DOHH2 (cell line): ENCODE data around the gene BBS9.
"Not testable (repeated sequence)": the region's sequence is repeated elsewhere in the genome, so short reads cannot be mapped to it uniquely, and the experiment has no call there.

Experiments
- H3F3A ChIP-seq: fragments of 200-600 bp; sonication (generic), shearing (Covaris generic); 2 replicates; pipeline ENCODE4 v1.6.0; 2016; ENCODE audit warnings: antibody characterized with exemption, mild to moderate bottlenecking; ENCODE audit not compliant: control insufficient read depth, insufficient read depth
- H3K27ac ChIP-seq: fragments of 200-600 bp; sonication (generic); 2 replicates; pipeline ENCODE4 v1.5.1; 2014; ENCODE audit warnings: low read depth, mild to moderate bottlenecking, low read length, moderate library complexity
- H3K27me3 ChIP-seq: fragments of 200-600 bp; sonication (generic); 2 replicates; pipeline ENCODE4 v1.6.1; 2014; ENCODE audit warnings: mild to moderate bottlenecking, low read length, mixed read lengths; ENCODE audit not compliant: control insufficient read depth
- H3K36me3 ChIP-seq: fragments of 200-600 bp; sonication (generic); 2 replicates; pipeline ENCODE4 v1.6.1; 2014; ENCODE audit warnings: mild to moderate bottlenecking, low read length, moderate library complexity, mixed read lengths; ENCODE audit not compliant: control insufficient read depth
- H3K4me1 ChIP-seq: fragments of 200-600 bp; sonication (generic); 2 replicates; pipeline ENCODE4 v1.6.1; 2014; ENCODE audit warnings: mild to moderate bottlenecking, low read length, mixed read lengths; ENCODE audit not compliant: control insufficient read depth
- H3K4me2 ChIP-seq: fragments of 200-600 bp; sonication (generic); 2 replicates; pipeline ENCODE4 v1.6.0; 2014; ENCODE audit warnings: mild to moderate bottlenecking, low read length, moderate library complexity
- H3K4me3 ChIP-seq: fragments of 200-600 bp; sonication (generic); 2 replicates; pipeline ENCODE4 v1.5.1; 2014; ENCODE audit warnings: mild to moderate bottlenecking, low read length, mixed read lengths
- H3K79me2 ChIP-seq: fragments of 200-600 bp; sonication (generic); 2 replicates; pipeline ENCODE4 v1.6.1; 2014; ENCODE audit warnings: mild to moderate bottlenecking, low read length, mixed read lengths; ENCODE audit not compliant: control insufficient read depth
- H3K9me2 ChIP-seq: fragments of 200-600 bp; sonication (generic); replicated peaks from 2 replicates; pipeline ENCODE4 v1.6.1; 2014; ENCODE audit warnings: mild to moderate bottlenecking, low read length, mixed read lengths; ENCODE audit not compliant: control insufficient read depth
- H3K9me3 ChIP-seq: fragments of 200-600 bp; sonication (generic); 2 replicates; pipeline ENCODE4 v1.6.1; 2014; ENCODE audit warnings: antibody characterized with exemption, low read length, mixed read lengths; ENCODE audit not compliant: control insufficient read depth, insufficient read depth
- H4K20me1 ChIP-seq: fragments of 200-600 bp; sonication (generic); 2 replicates; pipeline ENCODE4 v1.6.0; 2014; ENCODE audit warnings: low read depth, mild to moderate bottlenecking, antibody characterized with exemption, low read length, moderate library complexity; ENCODE audit not compliant: control insufficient read depth, insufficient read depth
- EZH2phosphoT487 ChIP-seq: fragments of 200-600 bp; sonication (generic); IDR thresholded peaks from 2 replicates; pipeline ENCODE4 v1.6.1; 2017; ENCODE audit warnings: borderline replicate concordance, mild to moderate bottlenecking, antibody characterized with exemption, low read length, moderate library complexity, mixed read lengths
- TF ChIP-seq, protein P1 (sequence below): fragments of 200-600 bp; sonication (generic); IDR thresholded peaks from one replicate; pipeline ENCODE4 v1.5.1; 2014; ENCODE audit warnings: antibody characterized with exemption, mild to moderate bottlenecking, low read depth, low read length; ENCODE audit not compliant: poor library complexity, severe bottlenecking

Gene BBS9

DNA sequence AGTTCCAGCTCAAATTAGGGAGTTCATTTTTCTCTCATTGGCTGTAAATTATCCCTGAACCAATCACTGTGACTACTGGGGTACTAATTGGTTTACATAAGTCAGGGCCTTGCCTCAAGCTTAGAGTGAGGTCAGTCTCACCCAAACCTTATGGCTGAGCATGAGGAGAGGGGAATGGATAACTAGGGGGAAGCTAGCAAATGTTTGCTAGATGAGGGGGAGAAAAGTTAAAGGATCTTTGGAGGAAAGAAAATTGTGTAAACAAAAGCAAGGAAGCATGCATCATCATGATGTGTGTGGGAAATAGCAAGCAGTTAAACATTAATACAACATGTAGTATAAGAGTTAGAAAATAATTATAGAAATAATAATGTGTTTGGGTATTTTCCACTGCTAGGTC lies 121.9 kb downstream of the BBS9 start:
- Histone ChIP-seq H3K4me3 (no peak overlapping the region), H3K4me2 (no peak overlapping the region), H3F3A (no peaks in the 10 kb centered on the region), H3K79me2 (no peaks in the 10 kb centered on the region), H3K9me2 (no peaks in the 10 kb centered on the region), H3K36me3 (no peaks in the 10 kb centered on the region), H3K9me3 (no peaks in the 10 kb centered on the region), H3K27ac (no peak overlapping the region), H3K27me3 (no peaks in the 10 kb centered on the region), H3K4me1 (no peaks in the 10 kb centered on the region), H4K20me1 (no peaks in the 10 kb centered on the region)
- TF ChIP-seq, protein P1, sequence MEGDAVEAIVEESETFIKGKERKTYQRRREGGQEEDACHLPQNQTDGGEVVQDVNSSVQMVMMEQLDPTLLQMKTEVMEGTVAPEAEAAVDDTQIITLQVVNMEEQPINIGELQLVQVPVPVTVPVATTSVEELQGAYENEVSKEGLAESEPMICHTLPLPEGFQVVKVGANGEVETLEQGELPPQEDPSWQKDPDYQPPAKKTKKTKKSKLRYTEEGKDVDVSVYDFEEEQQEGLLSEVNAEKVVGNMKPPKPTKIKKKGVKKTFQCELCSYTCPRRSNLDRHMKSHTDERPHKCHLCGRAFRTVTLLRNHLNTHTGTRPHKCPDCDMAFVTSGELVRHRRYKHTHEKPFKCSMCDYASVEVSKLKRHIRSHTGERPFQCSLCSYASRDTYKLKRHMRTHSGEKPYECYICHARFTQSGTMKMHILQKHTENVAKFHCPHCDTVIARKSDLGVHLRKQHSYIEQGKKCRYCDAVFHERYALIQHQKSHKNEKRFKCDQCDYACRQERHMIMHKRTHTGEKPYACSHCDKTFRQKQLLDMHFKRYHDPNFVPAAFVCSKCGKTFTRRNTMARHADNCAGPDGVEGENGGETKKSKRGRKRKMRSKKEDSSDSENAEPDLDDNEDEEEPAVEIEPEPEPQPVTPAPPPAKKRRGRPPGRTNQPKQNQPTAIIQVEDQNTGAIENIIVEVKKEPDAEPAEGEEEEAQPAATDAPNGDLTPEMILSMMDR = no peak
- no peak for TF ChIP-seq EZH2phosphoT487

DNA sequence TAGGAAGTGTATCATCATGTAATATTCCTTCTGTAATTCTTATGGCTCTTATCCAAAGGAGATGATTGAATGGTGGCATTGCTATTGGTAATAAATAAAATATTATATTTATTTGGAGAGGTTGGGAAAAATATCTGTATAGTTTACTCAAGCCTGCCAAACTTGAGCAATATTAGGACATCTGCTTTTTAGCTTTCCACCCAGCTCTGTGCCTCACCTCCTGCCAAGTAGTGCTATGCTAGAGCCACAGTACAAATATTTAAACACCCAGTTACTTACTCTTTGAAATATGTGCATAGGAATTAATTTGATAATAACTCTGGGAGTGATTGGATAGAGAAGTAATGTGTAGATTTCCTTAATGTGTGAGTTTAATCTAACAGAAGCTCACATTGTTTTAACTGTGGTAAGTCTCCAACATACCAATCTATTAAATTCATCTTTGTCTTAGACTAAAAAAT lies 129.2 kb downstream of the BBS9 start:
- Histone ChIP-seq H3K27ac (no peak overlapping the region), H3K79me2 (no peaks in the 10 kb centered on the region), H3K4me3 (no peak overlapping the region), H3K36me3 (no peaks in the 10 kb centered on the region), H3K4me1 (no peaks in the 10 kb centered on the region), H3K27me3 (no peaks in the 10 kb centered on the region), H4K20me1 (no peaks in the 10 kb centered on the region), H3K9me3 (no peaks in the 10 kb centered on the region), H3K4me2 (no peak overlapping the region), H3K9me2 (no peaks in the 10 kb centered on the region), H3F3A (no peaks in the 10 kb centered on the region)
- no peak for TF ChIP-seq EZH2phosphoT487
- TF ChIP-seq, protein P1 = no peak

DNA sequence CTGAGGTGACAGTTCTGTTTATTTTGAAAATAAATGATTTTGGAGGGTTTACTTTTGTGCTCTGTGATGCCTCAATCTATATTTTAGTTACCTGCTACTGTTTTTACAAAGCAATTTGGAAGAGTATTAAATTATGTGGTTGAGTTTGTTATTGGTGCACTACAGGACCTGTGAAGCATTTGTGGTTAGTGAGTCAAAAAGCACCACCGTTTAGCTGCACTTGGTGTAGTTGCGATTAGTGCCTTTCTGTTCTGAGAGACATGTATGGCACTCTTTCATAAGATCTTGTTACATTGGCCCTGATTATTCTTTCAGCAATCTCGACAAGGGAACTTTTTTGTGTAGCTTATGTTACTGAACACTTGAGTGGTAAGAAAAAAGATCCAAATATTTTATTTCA lies 132.2 kb downstream of the BBS9 start:
- Histone ChIP-seq H3F3A (no peaks in the 10 kb centered on the region), H3K9me2 (no peaks in the 10 kb centered on the region), H3K9me3 (no peaks in the 10 kb centered on the region), H3K27me3 (no peaks in the 10 kb centered on the region), H4K20me1 (no peaks in the 10 kb centered on the region), H3K4me2 (no peak overlapping the region), H3K79me2 (no peaks in the 10 kb centered on the region), H3K4me1 (no peaks in the 10 kb centered on the region), H3K4me3 (no peak overlapping the region), H3K36me3 (no peaks in the 10 kb centered on the region), H3K27ac (no peak overlapping the region)
- no peak for TF ChIP-seq EZH2phosphoT487
- TF ChIP-seq, protein P1 = no peak

DNA sequence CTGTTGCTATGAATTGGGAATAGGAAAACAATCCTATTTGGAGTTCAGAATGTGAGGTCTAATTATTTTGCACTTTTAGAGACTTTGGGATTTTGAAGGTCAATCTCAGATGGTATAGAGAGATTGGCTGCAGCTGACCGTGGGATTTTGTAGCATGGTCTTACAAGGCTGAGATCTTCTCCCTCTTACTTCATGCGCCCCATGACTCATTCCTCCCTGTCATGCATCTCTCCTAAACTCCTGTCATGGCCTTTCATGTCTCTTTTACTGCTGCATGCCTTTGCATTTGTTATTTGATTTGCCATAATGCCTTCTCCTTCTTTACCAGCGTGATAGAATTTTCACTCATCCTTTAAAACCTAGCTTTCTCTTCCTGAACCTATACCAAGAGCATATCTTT lies 133.1 kb downstream of the BBS9 start:
- Histone ChIP-seq H3K79me2 (no peaks in the 10 kb centered on the region), H3K27me3 (no peaks in the 10 kb centered on the region), H3K4me1 (no peaks in the 10 kb centered on the region), H4K20me1 (no peaks in the 10 kb centered on the region), H3K27ac (no peak overlapping the region), H3F3A (no peaks in the 10 kb centered on the region), H3K9me3 (no peaks in the 10 kb centered on the region), H3K4me3 (no peak overlapping the region), H3K36me3 (no peaks in the 10 kb centered on the region), H3K4me2 (no peak overlapping the region), H3K9me2 (no peaks in the 10 kb centered on the region)
- TF ChIP-seq, protein P1 = no peak
- no peak for TF ChIP-seq EZH2phosphoT487

DNA sequence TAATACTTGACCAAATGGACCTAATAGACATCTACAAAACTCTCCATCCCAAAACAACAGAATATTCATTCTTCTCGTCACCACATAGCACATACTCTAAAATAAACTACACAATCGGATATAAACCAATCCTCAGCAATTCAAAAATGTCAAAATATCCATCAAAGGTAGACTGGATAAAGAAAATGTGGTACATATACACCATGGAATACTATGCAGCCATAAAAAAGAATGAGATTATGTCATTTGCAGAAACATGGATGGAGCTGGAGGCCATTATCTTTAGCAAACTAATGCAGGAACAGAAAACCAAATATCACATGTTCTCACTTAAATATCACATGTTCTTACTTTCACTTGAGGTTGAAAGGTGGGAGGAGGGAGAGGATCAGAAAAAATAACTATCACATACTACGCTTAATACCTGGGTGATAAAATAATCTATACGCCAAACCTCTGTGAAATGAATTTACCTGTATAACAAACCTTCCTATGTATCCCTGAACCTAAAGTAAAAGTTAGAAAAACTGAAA lies 142.5 kb downstream of the BBS9 start:
- not testable (repeated sequence) for H3K36me3 ChIP-seq, H3K9me2 ChIP-seq, H3F3A ChIP-seq, H3K4me2 ChIP-seq, H3K79me2 ChIP-seq, H3K27me3 ChIP-seq, H3K9me3 ChIP-seq, H4K20me1 ChIP-seq, H3K4me1 ChIP-seq, H3K4me3 ChIP-seq, H3K27ac ChIP-seq
